ENCODE results near the gene BRSK2. TPM values are rescaled to one million over a fixed set of nuclear protein-coding genes. Genes with fewer than 3 reads are reported as not detected.

BRSK2 gene
- total and polyA plus RNA-seq, 4 donors: 14.1 to 106 (median 56.8) TPM

DNA sequence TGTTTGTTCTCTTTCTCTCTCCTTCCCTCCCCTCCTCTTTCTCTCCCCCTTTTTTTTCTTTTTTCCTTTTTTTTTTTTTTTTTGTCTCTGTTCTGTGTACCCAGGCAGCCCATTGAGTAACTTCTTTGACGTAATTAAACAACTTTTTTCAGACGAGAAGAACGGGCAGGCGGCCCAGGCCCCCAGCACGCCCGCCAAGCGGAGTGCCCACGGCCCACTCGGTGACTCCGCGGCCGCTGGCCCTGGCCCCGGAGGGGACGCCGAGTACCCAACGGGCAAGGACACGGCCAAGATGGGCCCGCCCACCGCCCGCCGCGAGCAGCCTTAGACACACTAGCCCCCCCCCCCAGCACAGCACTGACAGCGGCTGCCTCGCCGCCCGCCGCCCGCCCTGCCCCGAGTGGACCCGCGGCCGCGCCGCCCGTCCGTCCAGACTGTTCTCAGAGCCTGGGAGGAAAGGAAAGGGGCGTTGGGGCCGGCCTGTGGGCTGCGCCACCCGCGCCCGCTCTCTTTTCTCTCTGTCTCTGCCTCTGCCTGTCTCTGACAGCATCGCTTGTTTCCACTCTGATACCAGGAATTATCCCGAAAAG lies 70.8 kb downstream of the BRSK2 start:
- DNase-seq (ENCODE audit: low read depth in 4 of 6, low spot score in 6 of 6): peak in 1 of 6 donors; percentile 62
- Histone ChIP-seq H3K27ac (ENCODE audit: low read depth, low read length) (peak overlapping the region; percentile 25), H3K36me3 (ENCODE audit: control insufficient read depth, insufficient read depth, low read length) (peaks cover 99% of the 10 kb centered on the region), H3K27me3 (ENCODE audit: control insufficient read depth, insufficient read depth, low read length) (no peaks in the 10 kb centered on the region), H3K4me3 (ENCODE audit: low read depth, low read length) (no peak overlapping the region), H3K4me1 (ENCODE audit: control insufficient read depth, insufficient read depth, low read length) (peaks cover 32% of the 10 kb centered on the region), H3K9me3 (ENCODE audit: control insufficient read depth, insufficient read depth, low read length) (no peaks in the 10 kb centered on the region)
- 86% methylated on average over 23 of the region's 44 CpGs for WGBS (ENCODE audit: insufficient coverage)

DNA sequence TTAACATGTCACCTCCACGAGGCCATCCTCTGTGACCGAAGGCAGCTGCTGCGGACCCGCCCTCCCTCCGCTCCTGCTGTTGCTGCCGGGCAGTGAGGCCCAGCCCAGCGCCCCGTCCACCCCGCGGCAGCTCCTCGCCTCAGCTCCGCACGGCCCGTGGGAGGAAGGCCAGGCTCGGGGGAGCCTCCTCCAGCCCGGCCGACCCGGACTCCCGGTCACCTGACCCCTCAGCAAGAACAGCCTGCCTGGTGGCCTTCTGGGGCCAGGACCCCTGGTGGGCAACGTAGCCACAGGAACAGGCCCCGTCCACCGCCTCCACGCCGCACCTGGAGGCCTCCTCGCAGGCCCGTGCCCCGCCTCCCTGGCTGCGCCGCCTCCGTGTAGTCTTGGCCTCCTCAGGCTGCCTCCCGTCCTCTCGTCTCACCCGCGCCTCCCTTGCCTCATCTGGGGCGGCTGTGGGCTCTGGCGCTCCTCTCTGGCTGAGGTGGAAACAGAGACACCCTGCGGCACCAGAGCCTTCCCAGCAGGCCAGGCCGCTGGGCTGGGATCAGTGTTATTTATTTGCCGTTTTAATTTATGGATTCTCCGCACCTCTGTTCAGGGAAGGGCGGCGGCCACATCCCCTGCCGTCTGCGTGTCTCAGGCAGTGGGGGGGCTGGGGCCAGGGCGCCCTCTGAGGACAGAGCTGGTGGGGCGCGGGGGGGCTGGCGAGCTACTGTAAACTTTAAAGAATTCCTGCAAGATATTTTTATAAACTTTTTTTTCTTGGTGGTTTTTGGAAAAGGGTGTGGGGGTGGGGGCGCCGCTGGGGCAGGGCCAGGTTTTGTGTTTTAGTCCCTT lies 71.5 kb downstream of the BRSK2 start:
- Histone ChIP-seq H3K4me3 (ENCODE audit: low read depth, low read length) (no peak overlapping the region), H3K27me3 (ENCODE audit: control insufficient read depth, insufficient read depth, low read length) (no peaks in the 10 kb centered on the region), H3K4me1 (ENCODE audit: control insufficient read depth, insufficient read depth, low read length) (peaks cover 33% of the 10 kb centered on the region), H3K9me3 (ENCODE audit: control insufficient read depth, insufficient read depth, low read length) (no peaks in the 10 kb centered on the region), H3K27ac (ENCODE audit: low read depth, low read length) (peak overlapping the region; percentile 25), H3K36me3 (ENCODE audit: control insufficient read depth, insufficient read depth, low read length) (peaks cover 97% of the 10 kb centered on the region)
- WGBS (ENCODE audit: insufficient coverage): 86% methylated on average over 41 of the region's 50 CpGs
- DNase-seq (ENCODE audit: low read depth in 4 of 6, low spot score in 6 of 6): no peak

GRCh38 chr11:1461826-1462697 lies 72.3 kb downstream of the BRSK2 start:
- H3K9me3 ChIP-seq (ENCODE audit: control insufficient read depth, insufficient read depth, low read length): no peaks in the 10 kb centered on the region
- H3K4me1 ChIP-seq (ENCODE audit: control insufficient read depth, insufficient read depth, low read length): peaks cover 36% of the 10 kb centered on the region
- peak in 1 of 6 donors; percentile 65 for DNase-seq (ENCODE audit: low read depth in 4 of 6, low spot score in 6 of 6)
- WGBS (ENCODE audit: insufficient coverage): 61% methylated on average over 24 of the region's 46 CpGs
- H3K27me3 ChIP-seq (ENCODE audit: control insufficient read depth, insufficient read depth, low read length): no peaks in the 10 kb centered on the region
- H3K4me3 ChIP-seq (ENCODE audit: low read depth, low read length): no peak overlapping the region
- H3K27ac ChIP-seq (ENCODE audit: low read depth, low read length): no peak overlapping the region
- H3K36me3 ChIP-seq (ENCODE audit: control insufficient read depth, insufficient read depth, low read length): peaks cover 95% of the 10 kb centered on the region

DNA sequence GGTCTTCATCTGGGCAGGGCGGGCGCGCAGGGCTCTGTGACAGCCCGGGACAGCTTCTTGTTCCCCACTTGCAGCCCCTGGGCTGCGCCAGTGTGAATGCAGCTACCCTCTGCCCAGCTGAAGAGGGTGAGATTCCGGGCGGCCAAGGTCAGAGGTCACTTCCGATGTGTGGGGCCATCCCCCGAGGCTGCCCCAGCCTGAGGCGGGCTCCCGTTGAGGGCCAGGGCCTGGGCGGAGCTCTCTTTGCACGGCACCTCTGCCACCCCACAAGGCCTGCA lies 72.9 kb downstream of the BRSK2 start:
- no peaks in the 10 kb centered on the region for H3K27me3 ChIP-seq (ENCODE audit: control insufficient read depth, insufficient read depth, low read length)
- H3K27ac ChIP-seq (ENCODE audit: low read depth, low read length): no peak overlapping the region
- no peaks in the 10 kb centered on the region for H3K9me3 ChIP-seq (ENCODE audit: control insufficient read depth, insufficient read depth, low read length)
- peaks cover 37% of the 10 kb centered on the region for H3K4me1 ChIP-seq (ENCODE audit: control insufficient read depth, insufficient read depth, low read length)
- no peak for DNase-seq (ENCODE audit: low read depth in 4 of 6, low spot score in 6 of 6)
- peaks cover 95% of the 10 kb centered on the region for H3K36me3 ChIP-seq (ENCODE audit: control insufficient read depth, insufficient read depth, low read length)
- WGBS (ENCODE audit: insufficient coverage): 74% methylated on average over 7 of the region's 13 CpGs
- H3K4me3 ChIP-seq (ENCODE audit: low read depth, low read length): no peak overlapping the region

- no peak overlapping the region for H3K27ac ChIP-seq (ENCODE audit: low read depth, low read length)
- H3K4me3 ChIP-seq (ENCODE audit: low read depth, low read length): no peak overlapping the region
- H3K27me3 ChIP-seq (ENCODE audit: control insufficient read depth, insufficient read depth, low read length): no peaks in the 10 kb centered on the region
- DNase-seq (ENCODE audit: low read depth in 4 of 6, low spot score in 6 of 6): no peak
- peaks cover 36% of the 10 kb centered on the region for H3K4me1 ChIP-seq (ENCODE audit: control insufficient read depth, insufficient read depth, low read length)
- 87% methylated on average over 15 of the region's 16 CpGs for WGBS (ENCODE audit: insufficient coverage)
- H3K36me3 ChIP-seq (ENCODE audit: control insufficient read depth, insufficient read depth, low read length): peaks cover 95% of the 10 kb centered on the region
- H3K9me3 ChIP-seq (ENCODE audit: control insufficient read depth, insufficient read depth, low read length): no peaks in the 10 kb centered on the region
Observed at GRCh38 chr11:1463056-1463455, 73.3 kb downstream of the BRSK2 start.

GRCh38 chr11:1466784-1467183 lies 77.0 kb downstream of the BRSK2 start:
- Histone ChIP-seq H3K27me3 (ENCODE audit: control insufficient read depth, insufficient read depth, low read length) (no peaks in the 10 kb centered on the region), H3K27ac (ENCODE audit: low read depth, low read length) (no peak overlapping the region), H3K4me1 (ENCODE audit: control insufficient read depth, insufficient read depth, low read length) (peaks cover 13% of the 10 kb centered on the region), H3K4me3 (ENCODE audit: low read depth, low read length) (no peak overlapping the region), H3K9me3 (ENCODE audit: control insufficient read depth, insufficient read depth, low read length) (no peaks in the 10 kb centered on the region), H3K36me3 (ENCODE audit: control insufficient read depth, insufficient read depth, low read length) (peaks cover 95% of the 10 kb centered on the region)
- WGBS (ENCODE audit: insufficient coverage): 87% methylated on average over 16 of the region's 16 CpGs
- no peak for DNase-seq (ENCODE audit: low read depth in 4 of 6, low spot score in 6 of 6)

- H3K4me1 ChIP-seq (ENCODE audit: control insufficient read depth, insufficient read depth, low read length): peaks cover 9% of the 10 kb centered on the region
- H3K27ac ChIP-seq (ENCODE audit: low read depth, low read length): no peak overlapping the region
Observed at GRCh38 chr11:1467270-1467669, 77.5 kb downstream of the BRSK2 start.

DNA sequence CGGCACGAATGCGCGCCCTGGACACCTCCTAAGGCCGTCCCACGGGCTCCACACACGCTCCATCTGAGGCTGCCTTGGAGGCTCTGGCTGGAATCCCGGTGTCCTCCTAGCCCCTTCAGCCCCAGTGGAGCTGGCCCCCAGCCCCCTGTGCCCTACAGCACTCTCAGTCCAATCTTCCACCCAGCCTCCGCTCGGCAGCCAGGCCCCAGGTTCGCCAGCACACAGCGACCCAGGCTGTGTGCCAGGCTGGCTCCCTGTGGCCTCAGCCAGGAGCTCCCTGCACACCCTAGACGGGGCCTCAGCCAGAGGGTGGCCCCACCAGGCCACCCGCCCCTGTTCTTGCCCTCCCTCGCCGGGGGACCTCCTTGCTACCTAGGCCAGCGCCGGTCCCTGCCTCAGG lies 78.3 kb downstream of the BRSK2 start:
- peaks cover 95% of the 10 kb centered on the region for H3K36me3 ChIP-seq (ENCODE audit: control insufficient read depth, insufficient read depth, low read length)
- no peaks in the 10 kb centered on the region for H3K9me3 ChIP-seq (ENCODE audit: control insufficient read depth, insufficient read depth, low read length)
- H3K27me3 ChIP-seq (ENCODE audit: control insufficient read depth, insufficient read depth, low read length): no peaks in the 10 kb centered on the region
- WGBS (ENCODE audit: insufficient coverage): 79% methylated on average over 18 of the region's 18 CpGs
- peaks cover 6% of the 10 kb centered on the region for H3K4me1 ChIP-seq (ENCODE audit: control insufficient read depth, insufficient read depth, low read length)
- no peak overlapping the region for H3K4me3 ChIP-seq (ENCODE audit: low read depth, low read length)
- no peak for DNase-seq (ENCODE audit: low read depth in 4 of 6, low spot score in 6 of 6)
- H3K27ac ChIP-seq (ENCODE audit: low read depth, low read length): no peak overlapping the region

More at GRCh38 chr11:1467270-1467669, 77.5 kb downstream of the BRSK2 start:
- Histone ChIP-seq H3K4me3 (ENCODE audit: low read depth, low read length) (no peak overlapping the region), H3K27me3 (ENCODE audit: control insufficient read depth, insufficient read depth, low read length) (no peaks in the 10 kb centered on the region), H3K36me3 (ENCODE audit: control insufficient read depth, insufficient read depth, low read length) (peaks cover 95% of the 10 kb centered on the region), H3K9me3 (ENCODE audit: control insufficient read depth, insufficient read depth, low read length) (no peaks in the 10 kb centered on the region)
- no peak for DNase-seq (ENCODE audit: low read depth in 4 of 6, low spot score in 6 of 6)
- WGBS (ENCODE audit: insufficient coverage): 82% methylated on average over 9 of the region's 9 CpGs

- Histone ChIP-seq H3K9me3 (ENCODE audit: control insufficient read depth, insufficient read depth, low read length) (no peaks in the 10 kb centered on the region), H3K4me3 (ENCODE audit: low read depth, low read length) (no peak overlapping the region), H3K27ac (ENCODE audit: low read depth, low read length) (no peak overlapping the region), H3K36me3 (ENCODE audit: control insufficient read depth, insufficient read depth, low read length) (peaks cover 95% of the 10 kb centered on the region), H3K4me1 (ENCODE audit: control insufficient read depth, insufficient read depth, low read length) (peaks cover 6% of the 10 kb centered on the region), H3K27me3 (ENCODE audit: control insufficient read depth, insufficient read depth, low read length) (no peaks in the 10 kb centered on the region)
- DNase-seq (ENCODE audit: low read depth in 4 of 6, low spot score in 6 of 6): no peak
- 84% methylated on average over 19 of the region's 19 CpGs for WGBS (ENCODE audit: insufficient coverage)
Observed at GRCh38 chr11:1468473-1469066, 78.8 kb downstream of the BRSK2 start.
